Measurements from ENCODE around the gene OR10G2. TPM values are rescaled to one million over a fixed set of nuclear protein-coding genes. Genes with fewer than 3 reads are reported as not detected.

OR10G2 gene
- polyA plus RNA-seq, result not detected in 3 replicates
- polyA plus RNA-seq (2011; ENCODE audit: low read depth), result not detected
- not detected in 2 replicates for polyA plus RNA-seq (2011; cell fraction: cytosol; rRNA removed)
- not detected in 2 replicates for polyA plus RNA-seq (2011; cell fraction: nucleus; rRNA removed)
- not detected in 2 replicates for polyA plus RNA-seq (2012; ENCODE audit: low replicate concordance)
- not detected in 3 replicates for polyA minus RNA-seq
- polyA minus RNA-seq (2011; cell fraction: cytosol; rRNA and poly(A)+ RNA removed), result not detected
- polyA minus RNA-seq (2011; cell fraction: nucleus; rRNA and poly(A)+ RNA removed), result not detected in 2 replicates

GRCh38 chr14:21634840-21635239 lies at the start of gene OR10G2:
Gene OR10G2 (minus strand): TSS chr14:21634940. CDS start chr14:21634842, 98 bp downstream.
- no peaks in the 10 kb centered on the region for H3K36me3 ChIP-seq (ENCODE audit: control insufficient read depth in 2 of 2, extremely low read depth in 1 of 2, insufficient read depth in 2 of 2, low read length in 2 of 2)
- H2AFZ ChIP-seq (ENCODE audit: control insufficient read depth, low read length), result no peak within 1 kb of the TSS
- FAIRE-seq (no peak), DNase-seq (ENCODE audit: low read depth, low spot score) (no peak)
- dilution Hi-C loops (cut with MboI; ENCODE audit: extremely low pct_ligation_motif_present, low sequenced_read_pairs), result no loop called here
- H3K4me1 ChIP-seq (ENCODE audit: control insufficient read depth, extremely low read depth, insufficient read depth, low read length), result no peaks in the 10 kb centered on the region
- no peaks in the 10 kb centered on the region for H3K27me3 ChIP-seq (ENCODE audit: control insufficient read depth, extremely low read depth, insufficient read depth, low read length)
- TF ChIP-seq CTCF (optimal IDR thresholded peaks at IDR 0.05 in 1 of 3, IDR thresholded peaks at IDR 0.05 in 1 of 3, conservative IDR thresholded peaks at IDR 0.05 in 1 of 3; ENCODE audit: extremely low read depth in 1 of 3, insufficient read depth in 2 of 3, low read length in 3 of 3), result no peak
- TF ChIP-seq EZH2 (IDR thresholded peaks at IDR 0.05; ENCODE audit: low read length), result no peak
- no peak within 1 kb of the TSS for H3K4me2 ChIP-seq (ENCODE audit: control insufficient read depth, extremely low read depth, insufficient read depth, low read depth, low read length)
- H3K9me1 ChIP-seq (ENCODE audit: control insufficient read depth, extremely low read depth, insufficient read depth, low read length), result no peaks in the 10 kb centered on the region
- H3K79me2 ChIP-seq (ENCODE audit: control insufficient read depth, insufficient read depth, low read length), result no peaks in the 10 kb centered on the region
- no peak within 1 kb of the TSS for H3K27ac ChIP-seq (ENCODE audit: control insufficient read depth, insufficient read depth, low read length)
- H4K20me1 ChIP-seq (ENCODE audit: control insufficient read depth, extremely low read depth, insufficient read depth, low read length), result no peaks in the 10 kb centered on the region
- H3K4me3 ChIP-seq (ENCODE audit: control insufficient read depth in 2 of 3, extremely low read depth in 1 of 3, insufficient read depth in 2 of 3, low read depth in 1 of 3, low read length in 3 of 3), result no peak within 1 kb of the TSS
- H3K9me3 ChIP-seq (ENCODE audit: control insufficient read depth, low read depth, low read length), result no peaks in the 10 kb centered on the region
- no peak within 1 kb of the TSS for H3K9ac ChIP-seq (ENCODE audit: control insufficient read depth, extremely low read depth, insufficient read depth, low read length)

DNA sequence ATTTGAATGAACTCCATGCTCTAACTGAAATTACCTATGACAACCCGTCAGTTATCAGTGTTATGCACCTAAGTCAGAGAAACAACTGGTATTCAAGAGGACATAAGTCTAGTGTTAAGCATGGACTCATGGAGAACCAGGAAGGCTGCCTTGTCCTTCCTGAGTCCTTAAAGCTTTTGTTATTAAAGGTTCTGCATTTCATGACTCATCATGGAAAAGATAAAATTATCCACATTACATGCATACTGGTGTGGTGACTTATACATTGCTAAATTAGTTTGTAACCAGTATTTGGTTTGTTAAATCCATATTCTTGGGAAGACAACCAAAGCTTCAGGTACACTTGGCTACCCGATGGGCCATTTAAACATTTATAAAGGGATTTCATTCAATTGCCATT lies 45.3 kb upstream of the OR10G2 start:
- FAIRE-seq (no peak), DNase-seq (ENCODE audit: low read depth, low spot score) (no peak)
- Histone ChIP-seq H3K27ac (ENCODE audit: control insufficient read depth, insufficient read depth, low read length) (no peak overlapping the region), H3K9me1 (ENCODE audit: control insufficient read depth, extremely low read depth, insufficient read depth, low read length) (no peaks in the 10 kb centered on the region), H3K36me3 (ENCODE audit: control insufficient read depth in 2 of 2, extremely low read depth in 1 of 2, insufficient read depth in 2 of 2, low read length in 2 of 2) (no peaks in the 10 kb centered on the region), H3K79me2 (ENCODE audit: control insufficient read depth, insufficient read depth, low read length) (no peaks in the 10 kb centered on the region), H4K20me1 (ENCODE audit: control insufficient read depth, extremely low read depth, insufficient read depth, low read length) (no peaks in the 10 kb centered on the region), H3K9me3 (ENCODE audit: control insufficient read depth, low read depth, low read length) (no peaks in the 10 kb centered on the region), H3K9ac (ENCODE audit: control insufficient read depth, extremely low read depth, insufficient read depth, low read length) (no peak overlapping the region), H3K4me3 (ENCODE audit: control insufficient read depth in 2 of 3, extremely low read depth in 1 of 3, insufficient read depth in 2 of 3, low read depth in 1 of 3, low read length in 3 of 3) (no peak overlapping the region), H3K27me3 (ENCODE audit: control insufficient read depth, extremely low read depth, insufficient read depth, low read length) (no peaks in the 10 kb centered on the region), H2AFZ (ENCODE audit: control insufficient read depth, low read length) (no peak overlapping the region), H3K4me2 (ENCODE audit: control insufficient read depth, extremely low read depth, insufficient read depth, low read depth, low read length) (no peak overlapping the region), H3K4me1 (ENCODE audit: control insufficient read depth, extremely low read depth, insufficient read depth, low read length) (no peaks in the 10 kb centered on the region)
- TF ChIP-seq CTCF (optimal IDR thresholded peaks at IDR 0.05 in 1 of 3, IDR thresholded peaks at IDR 0.05 in 1 of 3, conservative IDR thresholded peaks at IDR 0.05 in 1 of 3; ENCODE audit: extremely low read depth in 1 of 3, insufficient read depth in 2 of 3, low read length in 3 of 3) (no peak), EZH2 (IDR thresholded peaks at IDR 0.05; ENCODE audit: low read length) (no peak)
- dilution Hi-C loops (cut with MboI; ENCODE audit: extremely low pct_ligation_motif_present, low sequenced_read_pairs), result no loop called here
